Astrocyte of the cerebellum (primary cell): ENCODE data around the gene ATP5MK.

Experiments used
- DNase-seq: peaks from one replicate; pipeline ENCODE4 v3.0.0-alpha.2; 2011; ENCODE audit warnings: low read depth
- H3K4me3 ChIP-seq: 2 replicates; pipeline ENCODE4 v1.5.1; 2011; ENCODE audit warnings: mild to moderate bottlenecking, low read depth, low read length, moderate library complexity
- in situ Hi-C: cut with HindIII; loops from 2 replicates; pipeline ENCODE4 v1.10.0; 2017; ENCODE audit warnings: low sequenced_read_pairs
- TF ChIP-seq, protein P1 (sequence below): IDR thresholded peaks from 2 replicates; pipeline ENCODE4 v1.5.1; 2012; ENCODE audit warnings: low read length, low read depth, moderate library complexity, mild to moderate bottlenecking; ENCODE audit errors: missing control alignments

The ATP5MK gene

DNA sequence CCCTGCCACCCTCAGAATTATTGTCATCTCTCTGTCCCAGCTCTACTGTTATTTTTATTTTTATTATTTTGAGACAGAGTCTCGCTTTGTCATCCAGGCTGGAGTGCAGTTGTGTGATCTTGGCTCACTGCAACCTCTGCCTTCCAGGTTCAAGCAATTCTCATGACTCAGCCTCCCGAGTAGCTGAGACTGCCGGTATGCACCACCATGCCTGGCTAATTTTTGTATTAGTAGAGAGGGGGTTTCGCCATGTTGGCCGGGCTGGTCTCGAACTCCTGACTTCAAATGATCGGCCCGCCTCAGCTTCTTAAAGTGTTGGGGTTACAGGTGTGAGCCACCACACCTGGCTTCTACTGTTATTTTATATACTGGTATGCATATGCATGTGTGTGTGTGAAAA is 44.9 kb upstream of the ATP5MK start:
- TF ChIP-seq, protein P1, sequence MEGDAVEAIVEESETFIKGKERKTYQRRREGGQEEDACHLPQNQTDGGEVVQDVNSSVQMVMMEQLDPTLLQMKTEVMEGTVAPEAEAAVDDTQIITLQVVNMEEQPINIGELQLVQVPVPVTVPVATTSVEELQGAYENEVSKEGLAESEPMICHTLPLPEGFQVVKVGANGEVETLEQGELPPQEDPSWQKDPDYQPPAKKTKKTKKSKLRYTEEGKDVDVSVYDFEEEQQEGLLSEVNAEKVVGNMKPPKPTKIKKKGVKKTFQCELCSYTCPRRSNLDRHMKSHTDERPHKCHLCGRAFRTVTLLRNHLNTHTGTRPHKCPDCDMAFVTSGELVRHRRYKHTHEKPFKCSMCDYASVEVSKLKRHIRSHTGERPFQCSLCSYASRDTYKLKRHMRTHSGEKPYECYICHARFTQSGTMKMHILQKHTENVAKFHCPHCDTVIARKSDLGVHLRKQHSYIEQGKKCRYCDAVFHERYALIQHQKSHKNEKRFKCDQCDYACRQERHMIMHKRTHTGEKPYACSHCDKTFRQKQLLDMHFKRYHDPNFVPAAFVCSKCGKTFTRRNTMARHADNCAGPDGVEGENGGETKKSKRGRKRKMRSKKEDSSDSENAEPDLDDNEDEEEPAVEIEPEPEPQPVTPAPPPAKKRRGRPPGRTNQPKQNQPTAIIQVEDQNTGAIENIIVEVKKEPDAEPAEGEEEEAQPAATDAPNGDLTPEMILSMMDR: no peak
- no peak overlapping the region for H3K4me3 ChIP-seq
- in situ Hi-C loops: no loop called here
- no peak for DNase-seq

DNA sequence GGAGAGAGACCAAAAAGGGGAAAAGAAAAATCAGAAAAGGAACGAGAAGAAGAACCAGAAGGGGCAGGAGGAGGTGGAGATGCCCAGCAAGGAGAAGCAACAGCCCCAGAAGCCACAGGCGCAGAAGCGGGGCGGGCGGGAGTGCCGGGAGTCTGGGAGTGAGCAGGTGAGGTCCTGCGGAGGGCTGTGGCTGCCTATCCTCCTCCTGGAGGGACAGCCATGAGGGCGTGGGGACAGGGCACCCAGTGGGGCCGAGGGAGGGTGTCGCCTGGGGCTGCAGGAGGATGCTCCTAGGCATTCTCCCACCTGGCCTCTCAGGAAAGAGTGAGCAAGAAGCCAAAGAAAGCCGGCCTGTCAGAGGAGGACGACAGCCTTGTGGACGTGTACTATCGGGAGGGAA is 44.1 kb upstream of the ATP5MK start:
- TF ChIP-seq, protein P1: no peak
- H3K4me3 ChIP-seq: no peak overlapping the region
- in situ Hi-C loops: no loop called here
- DNase-seq: no peak

DNA sequence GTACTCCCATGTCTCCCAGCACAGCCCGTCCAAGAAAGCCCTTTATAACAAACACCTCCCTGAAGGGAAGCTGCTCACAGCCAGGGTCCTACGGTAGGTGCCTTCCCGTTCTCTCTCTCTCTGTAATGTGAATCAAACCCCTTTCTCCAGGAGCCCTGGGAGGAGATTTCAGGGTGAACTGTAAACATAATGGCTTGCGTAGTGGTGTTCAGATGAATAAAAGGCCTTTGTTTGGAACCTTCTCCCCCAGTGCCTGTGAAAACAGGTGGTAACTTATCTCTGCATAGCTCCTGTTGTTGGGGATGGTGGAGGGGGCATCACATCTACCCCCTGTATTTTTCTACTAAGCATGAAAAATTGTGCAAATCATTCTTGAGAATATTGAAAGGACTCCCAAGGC is 43.5 kb upstream of the ATP5MK start:
- in situ Hi-C loops: no loop called here
- TF ChIP-seq, protein P1: no peak
- DNase-seq: no peak
- no peak overlapping the region for H3K4me3 ChIP-seq

DNA sequence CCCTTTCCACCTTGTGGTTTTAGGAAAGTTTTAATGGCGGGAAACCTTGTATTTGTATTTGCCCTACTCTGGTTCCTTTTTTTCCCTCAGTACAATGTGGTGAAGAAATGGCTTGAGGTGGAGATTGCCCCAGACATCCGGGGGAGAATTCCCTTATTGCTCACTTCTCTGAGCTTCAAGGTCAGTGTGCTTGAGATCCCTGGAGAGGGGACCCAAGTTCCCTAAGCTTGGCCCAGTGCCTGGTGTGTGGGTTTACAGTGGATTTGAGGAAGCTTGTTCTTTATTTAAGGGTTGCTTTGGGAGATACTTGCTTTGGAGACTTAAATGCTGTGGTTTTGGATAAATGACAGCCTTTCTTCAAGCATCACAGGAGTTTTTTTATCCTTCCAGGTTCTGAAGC is 37.6 kb upstream of the ATP5MK start:
- H3K4me3 ChIP-seq: no peak overlapping the region
- TF ChIP-seq, protein P1: no peak
- DNase-seq: no peak
- in situ Hi-C loops: no loop called here

GRCh38 chr10:103431902-103432301 is 35.6 kb upstream of the ATP5MK start:
- no peak for DNase-seq
- no peak overlapping the region for H3K4me3 ChIP-seq
- in situ Hi-C loops: no loop called here
- TF ChIP-seq, protein P1: no peak

GRCh38 chr10:103429647-103430046 is 33.4 kb upstream of the ATP5MK start:
- in situ Hi-C loops: no loop called here
- TF ChIP-seq, protein P1: no peak
- no peak overlapping the region for H3K4me3 ChIP-seq
- no peak for DNase-seq
